Right hindlimb (tissue), 1 donor: Measurements from ENCODE around the gene NHERF2.
"Not testable (repeated sequence)": the region's sequence is repeated elsewhere in the genome, so short reads cannot be mapped to it uniquely, and the experiment has no call there.

Source experiments
- DNase-seq: peaks from one replicate; pipeline ENCODE4 v3.0.0-alpha.2; 2018

Gene NHERF2

GRCh38 chr16:2029350-2029749, 2.6 kb downstream of the NHERF2 start:
- DNase-seq: no peak

GRCh38 chr16:2030036-2030435, 3.3 kb downstream of the NHERF2 start:
- DNase-seq: no peak

- DNase-seq: no peak
Measured at GRCh38 chr16:2031081-2031577, 4.4 kb downstream of the NHERF2 start.

DNA sequence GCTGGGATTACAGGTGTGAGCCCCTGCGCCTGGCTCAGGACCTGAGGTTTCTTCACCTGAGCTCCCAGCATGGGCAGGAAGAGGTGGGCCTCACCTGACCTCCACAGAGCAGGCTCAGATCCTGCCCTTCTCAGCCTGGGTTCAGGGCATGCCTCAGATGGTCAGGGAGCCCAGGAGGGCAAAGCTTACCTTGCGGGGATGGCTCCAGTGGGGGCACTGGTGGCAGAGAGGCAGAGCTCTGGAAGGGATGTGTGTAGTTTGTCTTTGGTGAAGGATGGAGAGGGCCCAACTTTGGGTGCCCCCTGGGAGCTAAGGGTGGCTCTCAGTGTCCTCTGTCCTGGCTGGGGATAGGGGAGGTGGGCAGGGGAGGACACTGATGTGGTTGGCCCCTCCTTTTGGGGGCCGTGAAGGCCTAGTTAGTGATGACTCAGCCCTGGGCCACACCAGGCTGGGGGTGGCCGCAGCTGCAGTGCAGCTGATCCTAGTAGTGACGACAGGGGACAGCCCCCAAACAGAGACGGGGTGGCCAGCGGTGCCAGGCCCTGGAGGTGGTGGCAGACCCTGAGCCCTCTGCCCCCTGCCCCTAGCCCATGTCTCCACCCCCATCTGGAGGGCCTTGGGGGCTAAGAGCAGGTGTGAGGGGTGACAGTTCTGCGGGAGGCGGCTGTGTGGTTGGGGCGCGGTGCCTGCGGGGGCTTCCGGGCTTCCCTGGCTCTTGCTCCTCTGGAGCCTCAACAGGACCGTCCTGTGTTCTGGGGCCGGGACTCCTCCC, 5.8 kb downstream of the NHERF2 start:
- peak; percentile 51 for DNase-seq

DNA sequence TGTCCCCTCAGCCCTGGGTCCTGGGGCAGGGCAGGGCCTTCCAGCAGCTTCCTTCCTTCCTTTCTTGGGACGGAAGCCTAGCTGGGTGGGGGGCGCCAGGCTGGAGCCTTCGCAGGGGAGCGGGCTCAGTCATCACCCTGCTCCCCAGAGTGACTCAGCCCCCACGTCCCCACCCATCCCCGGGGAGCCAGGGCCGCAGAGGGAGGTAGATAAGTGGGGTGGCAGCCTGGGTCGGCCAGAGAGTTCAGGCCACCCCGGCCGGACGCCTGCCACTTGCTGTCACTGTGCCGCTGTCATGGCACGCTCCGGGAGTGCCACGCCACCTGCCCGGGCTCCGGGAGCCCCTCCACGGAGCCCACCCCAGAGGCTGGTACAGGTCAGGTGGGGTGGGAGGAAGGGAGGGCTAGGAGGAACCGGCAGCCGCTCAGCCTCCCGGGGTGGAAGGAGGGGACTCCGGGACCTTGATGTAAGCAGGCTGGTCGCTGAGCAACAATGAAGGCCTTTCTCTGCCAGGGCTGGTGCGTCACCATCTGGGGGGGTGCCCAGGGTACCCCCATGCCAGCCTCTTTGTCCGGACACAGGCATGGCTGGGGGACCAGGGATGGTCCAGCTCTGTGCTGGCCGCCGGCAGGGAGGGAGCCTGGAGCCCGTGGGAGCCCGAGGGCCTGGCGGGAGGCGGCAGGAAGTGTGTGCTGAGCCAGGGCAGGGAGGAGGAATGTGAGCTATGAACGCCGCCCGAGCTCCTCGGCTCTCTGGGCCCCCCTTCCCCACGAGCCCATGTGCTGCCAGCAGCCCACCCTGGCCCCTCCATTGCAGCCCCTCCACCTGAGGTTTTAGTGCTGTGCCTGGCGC, 6.6 kb downstream of the NHERF2 start:
- peak; percentile 83 for DNase-seq

GRCh38 chr16:2033909-2034695, 7.4 kb downstream of the NHERF2 start:
- not testable (repeated sequence) for DNase-seq

GRCh38 chr16:2034696-2035430, 8.2 kb downstream of the NHERF2 start:
- DNase-seq: no peak

- peak; percentile 83 for DNase-seq
Measured at GRCh38 chr16:2035431-2036199, 8.9 kb downstream of the NHERF2 start.

DNA sequence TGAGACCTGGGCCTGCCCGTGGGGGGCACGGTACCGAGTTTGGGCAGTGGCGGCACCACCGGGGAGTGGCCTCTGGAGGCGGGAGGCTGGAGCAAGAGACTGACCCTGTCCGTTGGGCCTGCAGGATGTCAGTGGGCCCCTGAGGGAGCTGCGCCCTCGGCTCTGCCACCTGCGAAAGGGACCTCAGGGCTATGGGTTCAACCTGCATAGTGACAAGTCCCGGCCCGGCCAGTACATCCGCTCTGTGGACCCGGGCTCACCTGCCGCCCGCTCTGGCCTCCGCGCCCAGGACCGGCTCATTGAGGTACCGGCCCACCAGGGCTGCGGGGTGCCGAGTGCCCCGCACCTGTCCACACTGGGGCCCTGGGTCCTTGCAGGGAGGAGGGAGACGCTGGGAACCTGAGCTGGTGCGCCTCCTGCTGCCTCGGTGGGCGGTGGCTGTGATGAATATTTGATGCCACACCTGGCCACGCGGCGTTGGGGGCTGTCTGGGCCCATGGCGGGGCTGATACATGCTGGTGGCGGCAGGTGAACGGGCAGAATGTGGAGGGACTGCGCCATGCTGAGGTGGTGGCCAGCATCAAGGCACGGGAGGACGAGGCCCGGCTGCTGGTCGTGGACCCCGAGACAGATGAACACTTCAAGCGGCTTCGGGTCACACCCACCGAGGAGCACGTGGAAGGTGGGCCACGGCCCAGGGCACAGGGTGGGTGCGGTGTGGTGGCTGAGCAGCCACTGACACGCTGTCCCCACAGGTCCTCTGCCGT, 9.7 kb downstream of the NHERF2 start:
- DNase-seq: no peak

GRCh38 chr16:2037115-2037514, 10.4 kb downstream of the NHERF2 start:
- no peak for DNase-seq

- DNase-seq: peak; percentile 43
Measured at GRCh38 chr16:2037647-2038381, 11.1 kb downstream of the NHERF2 start.

DNA sequence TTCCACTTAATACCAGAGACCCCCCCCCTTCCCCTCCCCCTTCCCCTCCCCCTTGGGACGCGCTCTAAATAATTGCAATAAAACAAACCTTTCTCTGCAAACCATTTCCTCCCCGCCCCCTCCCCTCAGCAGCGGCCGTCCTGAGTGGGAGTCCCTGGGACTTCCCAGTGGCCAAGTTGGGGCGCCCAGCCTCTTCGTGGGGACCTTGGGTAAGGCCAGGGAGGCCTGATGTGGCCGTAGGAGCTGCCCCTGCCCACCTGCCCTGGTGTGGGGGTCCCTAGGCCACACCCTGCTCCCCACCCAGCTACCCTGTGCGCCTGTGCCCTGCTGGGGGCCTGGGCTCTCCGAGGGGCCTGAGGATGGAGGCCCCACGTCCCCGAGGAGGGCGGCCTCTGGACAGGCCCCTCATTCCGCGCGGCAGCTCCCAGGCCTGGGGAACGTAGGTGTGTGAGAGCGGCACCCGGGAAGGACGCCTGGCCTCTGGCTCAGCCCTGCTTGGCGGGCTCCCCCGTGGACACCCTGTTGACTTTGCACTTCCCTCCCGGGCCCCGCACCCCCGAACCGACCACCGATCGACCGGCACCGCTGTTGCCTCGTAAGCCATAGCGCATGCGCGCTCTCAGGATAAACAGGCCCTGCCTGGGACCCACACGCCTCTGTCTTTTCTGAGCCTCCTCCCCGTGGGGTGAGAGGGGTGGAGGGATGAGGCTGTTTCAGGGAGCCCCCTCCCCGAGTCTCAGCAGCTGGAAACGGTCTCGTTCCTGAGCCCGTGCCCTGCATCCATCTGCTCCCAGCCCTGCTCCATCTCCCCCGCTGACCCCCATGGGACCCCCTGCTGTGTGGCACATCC, 11.9 kb downstream of the NHERF2 start:
- DNase-seq: peak; percentile 83

- DNase-seq: peak; percentile 90
Measured at GRCh38 chr16:2039274-2040031, 12.8 kb downstream of the NHERF2 start.

DNA sequence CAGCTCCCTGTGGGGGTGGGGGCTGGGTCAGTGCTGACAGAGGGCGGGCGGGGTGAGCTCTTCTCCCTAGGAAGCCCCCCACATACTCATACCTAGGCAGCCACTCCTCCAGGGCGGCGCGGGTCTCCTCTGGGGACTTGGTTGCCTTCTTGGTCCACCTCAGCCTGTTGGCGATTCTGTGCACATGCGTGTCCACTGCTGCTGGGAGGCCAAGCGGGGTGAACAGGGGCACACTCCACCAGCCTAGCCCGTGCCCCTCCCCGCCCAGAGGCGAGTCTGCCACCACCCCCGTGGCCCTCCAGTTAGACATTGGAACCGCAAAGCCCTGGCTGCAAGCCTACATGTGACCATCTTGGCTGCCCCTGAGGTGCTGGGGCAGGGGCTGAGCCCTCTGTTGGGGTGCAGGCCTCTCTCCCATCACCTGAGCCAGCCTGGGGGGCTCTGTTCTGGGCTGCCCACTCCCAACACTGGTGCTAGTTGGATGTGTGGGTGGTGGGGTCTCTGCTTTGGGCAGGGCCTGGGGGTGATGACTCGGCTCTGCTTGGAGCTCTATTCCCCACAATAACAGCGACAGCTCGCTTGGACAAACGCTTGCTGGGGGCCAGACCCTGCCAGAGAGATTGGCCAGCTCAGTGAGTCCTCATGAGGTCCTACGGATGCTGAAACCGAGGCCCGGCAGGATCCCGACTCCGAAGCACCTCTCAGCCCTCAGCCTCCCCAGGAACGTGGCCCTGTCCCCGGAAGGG, 13.5 kb downstream of the NHERF2 start:
- peak; percentile 49 for DNase-seq

GRCh38 chr16:2040787-2041522, 14.3 kb downstream of the NHERF2 start:
- DNase-seq: peak; percentile 84

DNA sequence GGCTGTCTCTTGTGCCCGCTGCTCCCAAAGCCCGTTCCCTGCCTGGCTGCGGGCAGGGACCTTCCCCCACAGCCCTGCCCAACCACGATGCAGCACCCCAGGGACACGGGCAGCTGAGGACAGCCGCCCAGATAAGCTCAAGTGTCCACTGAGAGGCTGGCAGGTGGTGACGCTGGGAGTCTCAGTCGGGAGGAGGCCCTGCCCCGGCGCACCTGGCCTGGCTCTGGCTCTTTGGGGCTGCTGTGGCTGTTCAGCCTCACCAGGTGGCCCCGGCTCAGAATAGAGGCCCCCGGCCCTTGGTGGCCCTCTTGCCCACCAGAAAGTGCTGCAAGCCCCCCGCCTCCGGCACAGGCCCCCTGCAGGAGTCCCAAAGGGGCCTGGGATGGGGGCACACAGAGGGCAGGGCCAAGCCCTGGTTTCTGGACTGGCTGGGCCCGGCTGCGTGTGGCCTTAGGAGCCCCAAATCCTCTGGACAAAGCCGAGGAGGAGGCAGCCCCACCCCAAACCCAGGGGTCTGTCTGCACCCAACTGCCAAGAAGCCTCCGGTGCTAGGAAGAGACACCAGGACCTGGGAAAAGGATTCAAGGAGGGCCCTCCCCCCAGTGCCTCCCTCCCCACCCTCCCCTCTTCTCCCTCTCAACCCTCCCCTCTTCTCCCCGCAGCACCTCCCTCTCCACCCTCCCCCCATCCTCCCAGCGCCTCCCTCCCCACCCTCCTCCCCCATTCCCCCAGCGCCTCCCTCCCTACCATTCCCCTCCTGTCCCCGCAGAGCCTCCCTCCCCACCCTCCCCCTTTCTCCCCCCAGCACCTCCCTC, 15.7 kb downstream of the NHERF2 start:
- DNase-seq: no peak
